Erythroblast (primary cell): ENCODE results near the gene DSC1.

Experiments used
- DNase-seq, 2 experiments: peaks; one replicate each; lab custom pipeline; 2025; lab: John Stamatoyannopoulos, UW
- GATA1 ChIP-seq: IDR thresholded peaks from 2 replicates; pipeline ENCODE4 v1.6.1; 2011; ENCODE audit warnings: low read depth, mild to moderate bottlenecking, control low read depth, low read length, moderate library complexity
- POLR2A ChIP-seq: IDR thresholded peaks from 2 replicates; pipeline ENCODE4 v1.6.1; 2011; ENCODE audit warnings: mild to moderate bottlenecking, low read length

Gene DSC1

DNA sequence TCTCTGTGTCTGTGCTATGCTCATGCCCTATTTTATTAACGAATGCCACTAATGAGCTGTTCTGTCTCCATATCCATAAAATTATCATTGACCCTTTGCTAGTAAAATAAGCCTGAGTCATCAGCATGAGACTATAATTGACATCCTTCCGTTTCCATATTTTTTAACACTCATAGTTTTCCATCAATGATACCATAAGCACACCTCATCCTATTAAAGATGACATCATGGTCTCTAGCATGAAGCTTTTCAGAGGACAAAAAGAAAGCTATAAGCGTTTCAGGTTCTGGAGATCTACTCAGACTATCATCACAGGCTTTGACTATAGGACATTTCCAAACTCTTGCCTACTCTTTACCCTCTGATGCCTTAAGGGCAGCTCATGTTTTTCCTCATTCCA, 59.2 kb downstream of the DSC1 start:
- DNase-seq, result no peak
- TF ChIP-seq POLR2A, result no peak
- TF ChIP-seq GATA1, result no peak

GRCh38 chr18:31102941-31103340, 59.7 kb downstream of the DSC1 start:
- no peak for TF ChIP-seq GATA1
- no peak for TF ChIP-seq POLR2A
- no peak for DNase-seq

GRCh38 chr18:31102025-31102684, 60.5 kb downstream of the DSC1 start, which contains the start of gene DSC2:
DSC2 (minus strand) TSS chr18:31102421; CDS start chr18:31101971, 450 bp downstream.
- no peak for DNase-seq
- TF ChIP-seq POLR2A (no peak), GATA1 (no peak)

DNA sequence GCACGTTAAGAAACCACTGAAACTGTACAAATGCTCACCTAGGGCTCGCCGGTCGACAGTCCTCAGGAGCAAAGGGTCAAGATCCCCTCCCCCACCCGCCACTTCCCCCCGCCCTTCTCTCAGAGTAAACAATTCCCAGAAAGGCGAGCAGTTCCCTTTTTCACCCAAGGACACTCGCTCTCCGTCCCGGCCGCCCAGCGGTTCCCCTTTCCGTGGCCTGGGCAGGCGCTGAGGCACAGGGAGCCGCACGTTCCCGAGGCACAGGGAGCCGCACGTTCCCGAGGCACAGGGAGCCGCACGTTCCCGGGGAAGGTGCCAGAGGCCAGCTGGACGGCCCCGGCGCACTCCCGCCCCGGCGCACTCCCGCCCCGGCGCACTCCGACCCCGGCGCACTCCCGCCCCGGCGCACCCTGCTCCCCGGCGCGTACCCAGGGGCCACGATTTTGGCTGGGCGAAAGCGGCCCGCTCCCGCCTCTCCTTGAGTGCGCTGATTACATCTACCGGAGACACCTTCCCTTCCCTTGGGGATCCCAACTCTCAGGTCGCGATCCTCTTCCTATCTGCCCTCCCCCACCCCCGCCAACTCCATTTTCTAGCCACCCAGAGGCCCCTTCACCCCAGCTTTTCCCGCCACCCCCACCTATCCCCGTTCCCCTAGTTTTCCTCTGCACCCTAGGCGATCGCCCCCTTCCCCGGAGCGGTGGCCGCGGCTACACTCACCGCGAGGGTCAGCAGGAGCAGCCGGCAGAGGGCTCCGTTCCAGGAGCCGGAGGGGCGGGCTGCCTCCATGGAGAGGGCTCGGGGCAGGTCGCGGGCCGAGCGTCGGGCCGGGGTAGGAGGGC, 61.3 kb downstream of the DSC1 start:
- no peak for TF ChIP-seq GATA1
- no peak for TF ChIP-seq POLR2A
- peak; percentile 17 to 30 for DNase-seq

DNA sequence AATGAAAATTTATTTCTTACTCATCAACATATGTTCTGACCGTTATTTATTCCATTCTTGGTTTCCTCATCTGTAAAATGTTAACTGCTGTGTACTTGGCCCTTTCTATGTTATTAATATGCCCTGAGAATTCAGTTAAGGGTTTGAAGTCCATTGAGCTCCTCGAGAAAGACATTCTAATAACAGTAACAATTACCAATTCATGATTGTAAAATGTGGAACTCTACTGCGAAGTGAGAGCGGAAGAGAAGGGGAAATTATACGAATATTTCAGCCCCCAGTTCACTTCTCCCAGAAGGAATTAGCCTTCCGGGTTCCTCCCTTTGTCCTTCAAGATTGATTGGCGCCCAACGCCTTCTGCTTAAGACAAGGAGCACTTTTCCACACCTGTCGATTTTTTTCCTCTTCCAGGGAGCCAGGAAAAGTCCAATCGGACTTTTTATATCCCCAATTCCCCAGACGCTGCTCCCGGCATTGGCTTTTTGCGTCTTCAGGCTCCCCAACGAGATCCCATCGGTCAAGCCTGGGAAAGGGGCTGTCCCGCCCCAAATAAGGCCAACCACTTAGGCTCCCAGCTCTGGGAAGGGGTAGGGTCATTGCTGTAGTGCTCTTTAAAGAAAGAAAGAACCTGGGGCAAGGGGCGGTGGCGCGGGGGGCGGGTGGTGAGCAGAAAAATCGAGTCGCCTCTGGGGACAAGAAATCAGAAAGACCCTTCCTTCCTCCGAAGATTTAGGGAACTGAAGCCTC, 62.0 kb downstream of the DSC1 start:
- no peak for DNase-seq
- TF ChIP-seq GATA1 (no peak), POLR2A (no peak)

DNA sequence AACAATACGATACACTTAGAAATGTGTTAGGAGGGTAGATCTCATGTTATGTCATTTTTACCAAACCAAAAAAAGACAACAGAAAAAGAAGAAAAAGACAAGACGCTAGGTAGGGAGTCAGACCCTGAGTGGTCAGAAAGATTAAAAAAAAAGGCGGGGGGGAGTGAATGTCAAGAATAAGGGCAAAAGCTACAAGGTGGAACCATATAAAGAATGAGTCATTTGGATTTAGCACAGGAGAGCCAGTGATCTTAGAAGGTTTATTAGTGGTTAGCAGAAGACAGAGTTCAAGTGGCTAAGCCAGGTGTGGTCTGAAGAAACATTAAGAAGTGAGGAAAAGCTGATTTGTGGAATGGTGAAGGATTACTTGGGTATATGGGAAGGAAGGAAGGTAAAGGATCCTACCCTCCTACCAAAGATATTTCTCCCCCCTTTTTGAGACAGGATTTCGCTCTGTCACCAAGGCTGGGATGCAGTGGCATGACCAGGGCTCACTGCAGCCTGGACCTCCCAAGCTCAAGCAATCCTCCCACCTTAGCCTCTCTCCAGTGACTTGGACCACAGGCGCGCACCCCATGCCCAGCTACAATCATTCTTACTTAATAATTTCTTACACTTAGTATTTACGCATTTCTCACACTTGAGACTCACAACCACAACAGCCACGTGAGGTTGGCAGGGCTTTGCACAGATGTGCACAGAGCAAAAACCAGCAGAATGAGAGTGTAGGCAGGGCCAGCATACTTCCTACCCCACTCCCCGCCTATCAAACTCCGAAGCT, 63.0 kb downstream of the DSC1 start:
- DNase-seq, result no peak
- TF ChIP-seq POLR2A (no peak), GATA1 (no peak)

- TF ChIP-seq POLR2A, result no peak
- TF ChIP-seq GATA1, result no peak
- DNase-seq, result no peak
Measured at GRCh38 chr18:31098878-31099277, 63.8 kb downstream of the DSC1 start.

DNA sequence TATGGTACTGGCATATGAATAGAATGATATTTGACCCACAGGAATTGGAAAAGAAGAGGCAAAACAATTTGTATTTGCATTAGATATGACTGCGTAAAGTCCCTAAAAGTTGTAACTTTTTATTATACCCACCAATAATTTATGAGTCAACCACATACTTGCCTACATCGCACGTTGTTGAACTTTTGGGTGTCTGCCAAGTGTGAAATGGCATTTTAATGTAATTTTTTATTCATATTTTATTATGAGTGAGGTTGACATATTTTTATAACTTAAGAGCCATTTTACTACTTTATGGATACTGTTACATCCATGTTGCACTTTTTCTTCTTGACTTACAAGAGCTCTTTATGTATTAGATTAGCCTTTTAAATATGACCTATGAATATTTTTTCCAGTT, 65.0 kb downstream of the DSC1 start:
- no peak for DNase-seq
- TF ChIP-seq POLR2A (no peak), GATA1 (no peak)

DNA sequence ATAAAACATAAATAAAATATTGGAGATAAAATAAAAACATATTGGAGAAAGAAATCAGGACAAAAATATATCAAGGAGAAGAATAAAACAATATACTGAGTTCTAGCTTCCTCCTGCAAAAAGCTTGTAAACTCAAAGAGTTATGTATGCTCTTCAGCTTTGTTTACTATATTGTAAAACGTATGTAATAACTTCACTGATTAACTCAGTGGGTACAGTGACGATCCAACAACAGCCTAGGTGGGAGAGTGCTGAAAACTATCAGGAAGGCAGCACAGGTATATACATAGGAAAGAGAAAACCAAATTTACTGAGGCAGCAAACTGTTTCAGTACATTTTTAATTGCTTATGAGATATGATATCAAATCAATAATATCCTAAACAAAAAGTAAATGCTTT, 68.8 kb downstream of the DSC1 start:
- no peak for TF ChIP-seq POLR2A
- TF ChIP-seq GATA1, result no peak
- no peak for DNase-seq

GRCh38 chr18:31093294-31093693, 69.4 kb downstream of the DSC1 start:
- DNase-seq, result no peak

DNA sequence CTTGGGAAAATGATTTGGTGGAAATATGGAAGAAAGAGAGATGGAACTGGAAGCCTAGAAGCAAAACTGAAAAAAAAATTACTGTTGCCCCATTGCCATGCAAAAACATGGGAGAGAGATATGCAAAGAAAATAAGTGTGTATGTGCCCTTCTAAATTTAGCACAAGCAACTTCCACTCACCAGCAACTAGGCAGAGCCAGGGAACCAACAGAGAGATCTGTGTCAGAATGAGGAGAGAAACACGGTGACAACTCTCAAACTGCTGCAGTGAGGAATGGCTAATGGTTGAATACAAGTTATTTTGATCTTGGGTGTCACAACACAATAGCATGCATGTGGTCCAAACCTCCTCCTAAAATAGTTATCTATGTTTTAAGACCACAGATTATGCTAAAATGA, 71.3 kb downstream of the DSC1 start:
- TF ChIP-seq GATA1 (no peak), POLR2A (no peak)
- DNase-seq, result no peak

More at GRCh38 chr18:31093294-31093693, 69.4 kb downstream of the DSC1 start:
- TF ChIP-seq GATA1 (no peak), POLR2A (no peak)

DNA sequence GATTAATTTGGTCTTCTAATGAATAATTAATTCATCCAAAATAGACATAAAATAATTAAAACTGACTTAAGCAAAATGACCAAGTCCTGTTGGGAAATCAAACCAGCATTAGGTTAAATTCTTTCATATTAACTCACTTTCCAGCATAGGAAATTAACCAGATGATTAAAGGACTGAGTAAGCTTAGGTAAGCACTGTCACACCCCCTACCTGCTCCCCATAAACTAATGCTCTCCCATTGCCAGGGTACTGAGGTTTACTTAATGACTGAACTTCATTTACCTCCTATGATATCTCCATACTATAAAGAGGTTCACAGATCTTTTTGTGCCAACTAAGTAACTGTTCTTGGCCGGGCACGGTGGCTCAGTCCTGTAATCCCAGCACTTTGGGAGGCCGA, 74.1 kb downstream of the DSC1 start:
- DNase-seq, result no peak
- TF ChIP-seq GATA1, result no peak
- no peak for TF ChIP-seq POLR2A

DNA sequence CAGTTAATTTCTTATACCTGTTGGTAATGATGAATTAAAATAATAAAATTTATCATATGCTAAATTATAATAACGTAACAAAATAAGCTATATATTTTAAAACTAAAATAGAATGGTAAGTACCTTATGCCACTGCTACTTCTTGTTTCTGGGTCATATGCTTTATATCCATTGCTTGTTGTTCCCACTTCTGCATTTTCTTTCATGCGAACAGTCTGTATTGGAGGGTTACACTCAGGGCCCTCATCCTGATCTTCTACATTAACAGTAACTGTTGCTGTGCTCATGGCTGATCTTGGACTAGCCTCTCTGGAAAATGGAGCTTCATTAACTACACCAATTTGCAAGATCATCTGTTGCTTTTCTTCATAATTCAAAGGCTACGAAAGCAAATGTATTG, 82.7 kb downstream of the DSC1 start:
- DNase-seq, result no peak
- TF ChIP-seq GATA1 (no peak), POLR2A (no peak)
